ENCODE data around the gene FAM111A. TPM values are rescaled to one million over a fixed set of nuclear protein-coding genes. Genes with fewer than 3 reads are reported as not detected.

Gene FAM111A
- total and polyA plus RNA-seq, 2 donors (not counting 3 experiments of a cell fraction or from before 2014, with no cell fraction given) = 20.1 to 57.4 TPM

DNA sequence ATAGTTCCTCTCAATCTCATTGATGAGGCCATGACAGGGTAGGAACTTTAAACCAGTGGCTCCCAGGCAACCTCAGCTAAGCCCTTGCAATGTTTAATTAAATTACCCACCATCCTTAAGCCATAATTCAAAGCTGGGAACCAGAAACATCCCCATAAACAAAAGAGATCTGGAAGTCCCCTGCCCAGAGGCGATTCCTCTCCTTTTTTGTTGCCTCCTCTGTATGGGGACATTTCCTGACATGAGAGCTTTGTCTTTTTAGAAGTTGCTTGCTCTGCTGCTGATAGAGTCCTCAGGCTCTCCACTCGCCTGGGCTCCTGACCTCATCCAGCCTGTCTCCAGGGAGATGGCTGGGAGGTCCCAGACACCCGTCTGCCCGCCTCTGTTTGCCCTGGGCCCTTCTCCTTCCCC is 32.4 kb downstream of the FAM111A start:
- intact Hi-C loops (cut with micrococcal nuclease) (no loop called here), dilution Hi-C loops (cut with MboI; ENCODE audit: extremely low pct_ligation_motif_present, low sequenced_read_pairs) (no loop called here)
- FAIRE-seq (no peak), DNase-seq (ENCODE audit: low read depth, low spot score) (no peak)
- CTCF ChIA-PET = interaction anchor here (1.0 to 2.7 kb wide), 4 partner anchors 10 to 268 kb away, joined by 3 to 21 read pairs (median 5); no protein-coding TSS in a partner anchor
- no peak for TF ChIP-seq POLR2AphosphoS5 (IDR thresholded peaks at IDR 0.05; ENCODE audit: insufficient read depth, low read depth, low read length)
- TF ChIP-seq GATA2 (IDR thresholded peaks at IDR 0.05; ENCODE audit: insufficient read depth, insufficient read length, low read depth, low read length) = no peak
- TF ChIP-seq MYC (IDR thresholded peaks at IDR 0.05; ENCODE audit: low read depth, low read length) = no peak
- TF ChIP-seq POLR2A (IDR thresholded peaks at IDR 0.05; ENCODE audit: low read depth, low read length) = no peak
- no peak for TF ChIP-seq JUN (IDR thresholded peaks at IDR 0.05; ENCODE audit: borderline replicate concordance, insufficient read depth, insufficient read length, low read depth)
- no peak for TF ChIP-seq FOS (IDR thresholded peaks at IDR 0.05; ENCODE audit: borderline replicate concordance, insufficient read depth, low read length)
- TF ChIP-seq CTCF (IDR thresholded peaks at IDR 0.05; ENCODE audit: extremely low read depth in 1 of 2, insufficient read depth in 1 of 2, low read depth in 1 of 2, low read length in 2 of 2) = no peak
- no peak for TF ChIP-seq EZH2 (IDR thresholded peaks at IDR 0.05; ENCODE audit: borderline replicate concordance, low read depth, low read length, severe bottlenecking)
- TF ChIP-seq MAX (IDR thresholded peaks at IDR 0.05; ENCODE audit: insufficient read depth, insufficient read length) = no peak
- H3K9ac ChIP-seq (replicated peaks; ENCODE audit: extremely low read depth, insufficient read depth, low read length) = no peak overlapping the region
- POLR2A ChIA-PET = no interaction called here
- no peaks in the 10 kb centered on the region for H3K36me3 ChIP-seq (ENCODE audit: control insufficient read depth in 2 of 2, extremely low read depth in 1 of 2, insufficient read depth in 2 of 2, low read length in 2 of 2)
- no peak overlapping the region for H3K4me3 ChIP-seq (replicated peaks in 1 of 3; ENCODE audit: insufficient read depth in 1 of 3, low read depth in 1 of 3, low read length in 3 of 3)
- no peak overlapping the region for H3K27ac ChIP-seq (ENCODE audit: insufficient read depth, low read depth, low read length)
- no peak overlapping the region for H3K4me2 ChIP-seq (ENCODE audit: insufficient read depth, low read length)
- peaks cover 32 to 41% of the 10 kb centered on the region in 2 experiments for H3K27me3 ChIP-seq (ENCODE audit: control insufficient read depth in 2 of 2, insufficient read depth in 2 of 2, low read length in 2 of 2)
- H3K9me1 ChIP-seq (replicated peaks; ENCODE audit: control insufficient read depth, extremely low read depth, insufficient read depth, low read length) = no peaks in the 10 kb centered on the region
- no TSS peak for BruUV-seq (replicated peaks)
- H3K79me2 ChIP-seq (ENCODE audit: control insufficient read depth, insufficient read depth, low read length) = no peaks in the 10 kb centered on the region
- no peak overlapping the region for H2AFZ ChIP-seq (ENCODE audit: low read depth, low read length)
- H4K20me1 ChIP-seq (replicated peaks; ENCODE audit: control insufficient read depth, extremely low read depth, insufficient read depth, low read length) = no peaks in the 10 kb centered on the region
- H3K4me1 ChIP-seq (ENCODE audit: control insufficient read depth, extremely low read depth, insufficient read depth, low read length) = peaks cover 8% of the 10 kb centered on the region
- no peaks in the 10 kb centered on the region for H3K9me3 ChIP-seq (replicated peaks; ENCODE audit: control insufficient read depth, insufficient read depth, low read length)

Measured in endothelial cell of umbilical vein (primary cell).